Spleen (tissue), 7 donors: ENCODE measurements around the gene XPNPEP2.

Experiments used
- CTCF ChIP-seq, 11 experiments: fragments of 200-600 bp in 7 of 11; fragments of 450-650 bp in 4 of 11; sonication (generic) in 4 of 11; IDR thresholded peaks in 8 of 11; conservative IDR thresholded peaks in 3 of 11; 1 replicate in 7 of 11; 2 replicates in 4 of 11; pipeline versions ENCODE4 v1.4.0 to v1.8.0; 2016 to 2021; ENCODE audit warnings: antibody characterized with exemption in 11 of 11, inconsistent platforms in 4 of 11, mild to moderate bottlenecking in 1 of 11
- POLR2A ChIP-seq, 3 donors: fragments of 450-650 bp; IDR thresholded peaks; one replicate each; pipeline ENCODE4 v1.5.1; 2017; ENCODE audit warnings: antibody characterized with exemption in 3 of 3, mild to moderate bottlenecking in 1 of 3
- donor health status: DM: no; HTN: no; CAD: no; lungs with moderate emphysema.
- donor health status: DM: no; HTN: no; CAD: no.
- donor health status: DM: no; HTN: no; CAD: no.

- TF ChIP-seq CTCF (IDR thresholded peaks at IDR 0.05 in 8 of 11, conservative IDR thresholded peaks at IDR 0.05 in 3 of 11) (no peak), POLR2A (IDR thresholded peaks at IDR 0.05) (no peak)
Measured at GRCh38 chrX:129793604-129794191, 54.9 kb downstream of the XPNPEP2 start.
